Lower leg skin (tissue), 3 donors: ENCODE results near the gene ZDHHC9.

Source experiments
- POLR2A ChIP-seq, 2 donors: fragments of 450-650 bp; IDR thresholded peaks; one replicate each; pipeline ENCODE4 v1.6.1; 2016 to 2017; ENCODE audit warnings: antibody characterized with exemption in 2 of 2, mild to moderate bottlenecking in 1 of 2, moderate library complexity in 1 of 2
- TF ChIP-seq, protein P1 (sequence below), 3 donors: fragments of 450-650 bp; IDR thresholded peaks; one replicate each; pipeline ENCODE4 v1.5.1; 2016; ENCODE audit warnings: antibody characterized with exemption in 3 of 3, mild to moderate bottlenecking in 3 of 3, moderate library complexity in 2 of 3

DNA sequence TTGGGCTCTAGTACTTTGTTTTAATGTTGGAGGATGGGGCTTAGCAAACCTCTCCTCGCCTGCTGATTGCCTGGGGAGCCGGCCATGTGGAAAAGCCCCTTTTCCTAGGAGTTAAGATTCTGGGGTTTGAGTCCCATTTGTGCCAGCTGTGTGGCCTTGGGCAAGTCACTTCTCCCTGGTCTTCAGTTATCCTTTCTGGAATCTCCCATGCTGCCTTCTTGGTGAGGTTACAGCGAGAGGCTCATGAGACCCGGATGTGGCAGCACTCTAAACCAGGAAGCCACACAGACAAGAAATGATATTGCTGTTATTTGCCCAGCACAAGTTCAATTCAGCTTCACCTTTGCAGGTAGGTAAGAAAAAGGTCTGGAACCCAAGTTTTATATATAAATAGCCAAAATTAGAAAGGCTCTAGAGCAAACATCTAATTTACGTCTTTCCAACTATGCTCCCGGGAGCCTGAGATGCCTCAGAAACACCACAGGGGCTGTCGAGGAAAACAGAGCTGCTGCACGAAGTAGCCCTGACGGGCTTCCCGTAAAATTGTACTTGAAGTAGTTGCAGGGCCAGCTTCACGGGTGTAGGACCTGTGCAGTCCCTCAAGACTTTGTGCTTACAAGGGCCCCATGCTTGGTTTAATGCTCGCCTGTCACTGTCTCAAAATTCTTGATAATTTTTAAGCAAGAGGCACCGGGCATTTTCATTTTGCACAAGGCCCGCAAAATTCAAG lies 72.3 kb downstream of the ZDHHC9 start:
- TF ChIP-seq, protein P1, sequence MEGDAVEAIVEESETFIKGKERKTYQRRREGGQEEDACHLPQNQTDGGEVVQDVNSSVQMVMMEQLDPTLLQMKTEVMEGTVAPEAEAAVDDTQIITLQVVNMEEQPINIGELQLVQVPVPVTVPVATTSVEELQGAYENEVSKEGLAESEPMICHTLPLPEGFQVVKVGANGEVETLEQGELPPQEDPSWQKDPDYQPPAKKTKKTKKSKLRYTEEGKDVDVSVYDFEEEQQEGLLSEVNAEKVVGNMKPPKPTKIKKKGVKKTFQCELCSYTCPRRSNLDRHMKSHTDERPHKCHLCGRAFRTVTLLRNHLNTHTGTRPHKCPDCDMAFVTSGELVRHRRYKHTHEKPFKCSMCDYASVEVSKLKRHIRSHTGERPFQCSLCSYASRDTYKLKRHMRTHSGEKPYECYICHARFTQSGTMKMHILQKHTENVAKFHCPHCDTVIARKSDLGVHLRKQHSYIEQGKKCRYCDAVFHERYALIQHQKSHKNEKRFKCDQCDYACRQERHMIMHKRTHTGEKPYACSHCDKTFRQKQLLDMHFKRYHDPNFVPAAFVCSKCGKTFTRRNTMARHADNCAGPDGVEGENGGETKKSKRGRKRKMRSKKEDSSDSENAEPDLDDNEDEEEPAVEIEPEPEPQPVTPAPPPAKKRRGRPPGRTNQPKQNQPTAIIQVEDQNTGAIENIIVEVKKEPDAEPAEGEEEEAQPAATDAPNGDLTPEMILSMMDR (IDR thresholded peaks at IDR 0.05) = no peak
- no peak for TF ChIP-seq POLR2A (IDR thresholded peaks at IDR 0.05)
